Endothelial cell (in vitro differentiated cells): ENCODE measurements around the gene CLDN4. TPM values are rescaled to one million over a fixed set of nuclear protein-coding genes. Genes with fewer than 3 reads are reported as not detected.

ENCODE experiments used
- DNase-seq: peaks from one replicate; pipeline ENCODE4 v3.0.0; 2021; ENCODE audit warnings: low spot score
- H3K27ac Mint-ChIP-seq: one replicate; pipeline ENCODE4 v1.8.0; 2021; ENCODE audit warnings: mixed read lengths, inconsistent platforms; ENCODE audit not compliant: unreplicated experiment
- H3K27me3 Mint-ChIP-seq: one replicate; pipeline ENCODE4 v1.8.0; 2021; ENCODE audit warnings: mild to moderate bottlenecking, moderate library complexity, mixed read lengths, inconsistent platforms; ENCODE audit not compliant: unreplicated experiment
- H3K36me3 Mint-ChIP-seq: one replicate; pipeline ENCODE4 v1.8.0; 2021; ENCODE audit warnings: mild to moderate bottlenecking, low read depth, mixed read lengths, inconsistent platforms; ENCODE audit not compliant: unreplicated experiment
- H3K4me1 Mint-ChIP-seq: one replicate; pipeline ENCODE4 v1.8.0; 2021; ENCODE audit warnings: mild to moderate bottlenecking, mixed read lengths, inconsistent platforms; ENCODE audit not compliant: unreplicated experiment
- H3K4me3 Mint-ChIP-seq: one replicate; pipeline ENCODE4 v1.8.0; 2021; ENCODE audit warnings: mild to moderate bottlenecking, mixed read lengths, inconsistent platforms; ENCODE audit not compliant: unreplicated experiment
- H3K9me3 Mint-ChIP-seq: one replicate; pipeline ENCODE4 v1.8.0; 2021; ENCODE audit warnings: mixed read lengths, inconsistent platforms; ENCODE audit not compliant: unreplicated experiment
- total RNA-seq: library from RNA; stranded (reverse); fragmentation: NEBNext Ultra II Directional; extraction: Animal tissue kit (Norgen Biotek cat#: 25700); gene quantifications from one replicate; pipeline ENCODE4 v1.2.1, GENCODE V29; 2021; ENCODE audit not compliant: unreplicated experiment
- TF ChIP-seq, protein P1 (sequence below): fragments of 200-600 bp; sonication (generic); IDR thresholded peaks from one replicate; pipeline ENCODE4 v1.5.0; 2021; ENCODE audit warnings: antibody characterized with exemption; ENCODE audit not compliant: unreplicated experiment

The CLDN4 gene
- total RNA-seq, 1 donor from 2014 or later = 1.6 TPM

DNA sequence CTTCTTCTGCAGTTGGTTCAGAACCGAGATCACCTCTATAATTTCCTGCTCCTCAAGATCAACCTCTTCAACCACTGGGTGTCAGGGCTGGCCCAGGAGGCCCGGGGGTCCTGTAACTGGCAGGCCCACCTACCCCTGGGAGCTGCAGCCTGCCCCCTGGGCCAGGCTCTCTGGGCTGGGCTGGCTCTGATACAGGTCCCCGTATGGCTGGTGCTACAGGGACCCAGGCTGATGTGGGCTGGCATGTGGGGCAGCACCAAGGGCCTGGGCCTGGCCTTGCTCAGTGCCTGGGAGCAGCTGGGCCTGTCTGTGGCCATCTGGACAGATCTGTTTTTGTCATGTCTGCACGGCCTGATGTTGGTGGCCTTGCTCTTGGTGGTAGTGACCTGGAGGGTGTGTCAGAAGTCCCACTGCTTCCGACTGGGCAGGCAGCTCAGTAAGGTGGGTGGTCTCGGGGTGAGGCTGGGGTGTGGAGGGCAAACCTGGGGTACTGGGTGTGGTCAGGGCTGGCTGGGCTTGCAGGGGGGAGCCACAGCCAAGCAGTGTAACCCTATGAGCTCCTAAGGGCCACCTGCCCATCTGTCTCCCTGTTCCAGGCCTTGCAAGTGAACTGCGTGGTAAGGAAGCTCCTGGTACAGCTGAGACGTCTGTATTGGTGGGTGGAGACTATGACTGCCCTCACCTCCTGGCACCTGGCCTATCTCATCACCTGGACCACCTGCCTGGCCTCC is 34.4 kb downstream of the CLDN4 start:
- H3K4me3 Mint-ChIP-seq = no peak overlapping the region
- TF ChIP-seq, protein P1, sequence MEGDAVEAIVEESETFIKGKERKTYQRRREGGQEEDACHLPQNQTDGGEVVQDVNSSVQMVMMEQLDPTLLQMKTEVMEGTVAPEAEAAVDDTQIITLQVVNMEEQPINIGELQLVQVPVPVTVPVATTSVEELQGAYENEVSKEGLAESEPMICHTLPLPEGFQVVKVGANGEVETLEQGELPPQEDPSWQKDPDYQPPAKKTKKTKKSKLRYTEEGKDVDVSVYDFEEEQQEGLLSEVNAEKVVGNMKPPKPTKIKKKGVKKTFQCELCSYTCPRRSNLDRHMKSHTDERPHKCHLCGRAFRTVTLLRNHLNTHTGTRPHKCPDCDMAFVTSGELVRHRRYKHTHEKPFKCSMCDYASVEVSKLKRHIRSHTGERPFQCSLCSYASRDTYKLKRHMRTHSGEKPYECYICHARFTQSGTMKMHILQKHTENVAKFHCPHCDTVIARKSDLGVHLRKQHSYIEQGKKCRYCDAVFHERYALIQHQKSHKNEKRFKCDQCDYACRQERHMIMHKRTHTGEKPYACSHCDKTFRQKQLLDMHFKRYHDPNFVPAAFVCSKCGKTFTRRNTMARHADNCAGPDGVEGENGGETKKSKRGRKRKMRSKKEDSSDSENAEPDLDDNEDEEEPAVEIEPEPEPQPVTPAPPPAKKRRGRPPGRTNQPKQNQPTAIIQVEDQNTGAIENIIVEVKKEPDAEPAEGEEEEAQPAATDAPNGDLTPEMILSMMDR = no peak
- DNase-seq = no peak
- H3K36me3 Mint-ChIP-seq = no peaks in the 10 kb centered on the region
- H3K9me3 Mint-ChIP-seq = no peaks in the 10 kb centered on the region
- peaks cover 2% of the 10 kb centered on the region for H3K4me1 Mint-ChIP-seq
- H3K27me3 Mint-ChIP-seq = no peaks in the 10 kb centered on the region
- H3K27ac Mint-ChIP-seq = no peak overlapping the region

DNA sequence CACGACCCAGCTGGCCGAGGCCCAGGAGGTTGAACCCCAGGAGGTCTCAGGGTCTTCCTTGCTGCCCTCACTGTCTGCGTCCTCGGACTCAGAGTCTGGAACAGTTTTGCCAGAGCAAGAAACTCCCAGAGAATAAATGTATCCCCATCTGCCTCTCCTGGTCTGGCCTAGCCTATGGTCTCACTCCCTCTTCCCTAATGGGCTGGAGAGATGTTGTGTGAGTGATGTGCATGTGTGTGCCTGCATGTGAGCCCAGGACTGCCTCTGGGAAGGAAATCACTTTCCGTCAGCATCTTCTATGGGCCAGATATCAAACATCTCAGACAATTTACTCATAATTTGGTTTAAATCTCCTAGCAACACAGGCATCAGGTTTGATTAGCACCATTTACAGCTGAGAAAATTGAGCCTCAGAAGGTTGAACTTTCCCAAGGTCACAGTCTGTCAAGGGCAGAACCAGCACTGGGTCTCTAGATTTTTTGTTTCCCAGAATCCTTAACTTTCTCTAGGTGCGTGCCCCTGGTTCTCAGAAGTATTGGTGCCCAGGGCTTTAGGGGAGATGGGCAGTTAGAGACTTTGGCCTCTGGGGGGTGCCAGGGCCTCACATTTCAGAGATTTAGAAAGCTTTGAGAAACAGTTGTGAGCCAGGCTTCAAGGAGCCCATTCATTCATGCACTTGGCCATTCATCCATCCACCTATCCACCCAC is 35.1 kb downstream of the CLDN4 start:
- DNase-seq = peak; percentile 65
- Mint-ChIP-seq H3K4me1 (peaks cover 2% of the 10 kb centered on the region), H3K27me3 (no peaks in the 10 kb centered on the region), H3K27ac (no peak overlapping the region), H3K36me3 (no peaks in the 10 kb centered on the region), H3K4me3 (no peak overlapping the region), H3K9me3 (no peaks in the 10 kb centered on the region)
- TF ChIP-seq, protein P1 = peak; percentile 27

DNA sequence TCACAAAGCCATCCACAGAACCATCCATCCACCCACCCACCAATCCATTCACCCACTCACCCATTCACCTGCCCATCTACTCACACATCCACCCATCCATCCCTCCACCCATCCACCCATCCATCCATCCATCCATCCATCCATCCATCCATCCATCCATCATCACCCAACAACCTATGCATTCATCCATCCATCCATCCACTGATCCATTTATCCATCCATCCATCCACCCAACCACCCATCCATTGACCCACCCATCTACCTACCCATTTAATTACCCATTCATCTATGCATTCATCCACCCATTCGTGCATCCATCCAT is 35.6 kb downstream of the CLDN4 start:
- H3K9me3 Mint-ChIP-seq = no peaks in the 10 kb centered on the region

DNA sequence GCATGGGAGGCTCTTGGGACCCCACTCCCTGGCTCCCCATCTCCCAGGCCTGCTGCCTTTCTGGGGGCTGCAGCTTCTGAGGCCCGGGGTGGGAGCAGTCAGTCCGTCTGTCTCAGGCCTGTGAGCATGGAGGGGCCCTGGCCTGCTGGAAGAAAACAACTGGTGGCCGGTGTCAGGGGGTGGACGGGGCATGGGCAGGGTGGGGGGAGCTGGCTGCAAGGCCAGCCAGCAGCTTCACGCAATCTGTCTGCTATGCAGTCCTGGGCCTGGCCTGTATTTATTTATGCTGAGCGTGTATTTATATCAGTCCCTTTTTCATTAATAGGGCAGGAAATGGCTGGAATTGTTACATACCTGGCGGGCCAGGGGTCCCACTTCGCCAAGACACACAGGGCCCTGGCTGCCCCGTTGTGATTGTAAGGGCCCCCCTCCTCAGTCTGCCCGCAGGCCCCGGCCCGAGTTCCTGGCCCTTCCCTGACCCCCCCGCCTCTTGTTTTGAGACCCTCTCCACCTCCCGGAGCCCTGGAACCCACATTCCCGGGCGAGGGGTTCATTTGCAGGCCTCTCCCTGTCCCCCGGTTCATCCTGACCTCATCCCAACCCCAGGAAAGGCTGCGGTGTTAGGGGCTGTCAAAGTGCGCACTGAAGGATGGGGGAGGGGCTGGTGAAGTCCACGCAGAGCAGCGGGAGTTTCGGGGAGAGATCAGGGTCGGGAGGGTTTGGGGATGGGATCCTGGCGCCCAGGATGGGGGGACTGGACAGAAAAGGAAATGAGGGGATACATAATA is 38.4 kb downstream of the CLDN4 start:
- Mint-ChIP-seq H3K4me1 (peaks cover 2% of the 10 kb centered on the region), H3K4me3 (no peak overlapping the region), H3K27ac (no peak overlapping the region), H3K9me3 (no peaks in the 10 kb centered on the region), H3K36me3 (no peaks in the 10 kb centered on the region), H3K27me3 (peaks cover 2% of the 10 kb centered on the region)
- TF ChIP-seq, protein P1 = no peak
- DNase-seq = no peak

More for the DNA sequence above, 35.6 kb downstream of the CLDN4 start:
- DNase-seq = no peak
- TF ChIP-seq, protein P1 = no peak
- Mint-ChIP-seq H3K4me3 (no peak overlapping the region), H3K27me3 (no peaks in the 10 kb centered on the region), H3K36me3 (no peaks in the 10 kb centered on the region), H3K27ac (no peak overlapping the region), H3K4me1 (peaks cover 2% of the 10 kb centered on the region)
